Keratinocyte (primary cell): ENCODE measurements around the gene TP53INP2. TPM values are rescaled to one million over a fixed set of nuclear protein-coding genes. Genes with fewer than 3 reads are reported as not detected.

Source experiments
- DNase-seq: peaks from one replicate; pipeline ENCODE4 v3.0.0-alpha.2; 2011; ENCODE audit warnings: low read depth, missing footprints, low spot score
- FAIRE-seq: peaks from 2 replicates; lab custom pipeline; 2011; peaks lifted over from hg19 to GRCh38; lab: Jason Lieb, UNC
- H2AFZ ChIP-seq: 2 replicates; pipeline ENCODE4 v1.6.0; 2012; ENCODE audit warnings: low read length, control low read depth, inconsistent platforms; ENCODE audit not compliant: control insufficient read depth
- H3K27ac ChIP-seq: 2 replicates; pipeline ENCODE4 v1.5.1; 2011; ENCODE audit warnings: low read length; ENCODE audit not compliant: control insufficient read depth, insufficient read depth
- H3K27me3 ChIP-seq: 3 replicates; pipeline ENCODE4 v1.6.0; 2011; ENCODE audit warnings: low read length; ENCODE audit not compliant: control insufficient read depth, insufficient read depth; ENCODE audit errors: extremely low read depth
- H3K36me3 ChIP-seq, 2 experiments: 2 replicates in 1 of 2; 3 replicates in 1 of 2; pipeline ENCODE4 v1.5.1; 2011; ENCODE audit warnings: low read length in 2 of 2, mild to moderate bottlenecking in 1 of 2; ENCODE audit not compliant: control insufficient read depth in 2 of 2, insufficient read depth in 2 of 2; ENCODE audit errors: extremely low read depth in 1 of 2
- H3K4me1 ChIP-seq: 3 replicates; pipeline ENCODE4 v1.5.1; 2011; ENCODE audit warnings: low read length; ENCODE audit not compliant: control insufficient read depth, insufficient read depth; ENCODE audit errors: extremely low read depth
- H3K4me2 ChIP-seq: 3 replicates; pipeline ENCODE4 v1.6.0; 2011; ENCODE audit warnings: low read depth, low read length; ENCODE audit not compliant: control insufficient read depth, insufficient read depth; ENCODE audit errors: extremely low read depth
- H3K4me3 ChIP-seq, 3 experiments: fragments of 200-600 bp in 1 of 3; sonication (generic) in 1 of 3; 2 replicates in 2 of 3; 3 replicates in 1 of 3; pipeline ENCODE4 v1.5.1; 2011 to 2016; ENCODE audit warnings: low read length in 3 of 3, mild to moderate bottlenecking in 3 of 3, control low read depth in 2 of 3, inconsistent platforms in 1 of 3, low read depth in 1 of 3, mixed read lengths in 1 of 3, mixed run types in 1 of 3, moderate library complexity in 1 of 3; ENCODE audit not compliant: control insufficient read depth in 2 of 3, insufficient read depth in 2 of 3; ENCODE audit errors: extremely low read depth in 1 of 3
- H3K79me2 ChIP-seq: 2 replicates; pipeline ENCODE4 v1.6.0; 2012; ENCODE audit warnings: low read length; ENCODE audit not compliant: control insufficient read depth, insufficient read depth
- H3K9ac ChIP-seq: 3 replicates; pipeline ENCODE4 v1.6.0; 2011; ENCODE audit warnings: low read length; ENCODE audit not compliant: control insufficient read depth, insufficient read depth; ENCODE audit errors: extremely low read depth
- H3K9me1 ChIP-seq: 3 replicates; pipeline ENCODE4 v1.6.0; 2011; ENCODE audit warnings: low read length; ENCODE audit not compliant: control insufficient read depth, insufficient read depth; ENCODE audit errors: extremely low read depth
- H3K9me3 ChIP-seq: 2 replicates; pipeline ENCODE4 v1.5.1; 2012; ENCODE audit warnings: low read depth, low read length; ENCODE audit not compliant: control insufficient read depth
- H4K20me1 ChIP-seq: 3 replicates; pipeline ENCODE4 v1.6.0; 2011; ENCODE audit warnings: low read length; ENCODE audit not compliant: control insufficient read depth, insufficient read depth; ENCODE audit errors: extremely low read depth
- EZH2 ChIP-seq: IDR thresholded peaks from one replicate; pipeline ENCODE4 v1.6.1; 2012; ENCODE audit warnings: inconsistent platforms, mild to moderate bottlenecking, low read length, moderate library complexity
- dilution Hi-C: fragments of 300-500 bp; cut with MboI; formaldehyde crosslinking; loops from one replicate; pipeline ENCODE4 v1.7.0; 2020; ENCODE audit warnings: low sequenced_read_pairs; ENCODE audit not compliant: extremely low pct_ligation_motif_present
- polyA plus RNA-seq, 5 experiments: library from polyadenylated mRNA; depleted of rRNA in 3 of 5; stranded (reverse) in 3 of 5; stranded (forward) in 1 of 5; unstranded in 1 of 5; fragments of >200 nt; gene quantifications; 1 replicate in 1 of 5; 2 replicates in 3 of 5; 3 replicates in 1 of 5; pipeline versions ENCODE4 v1.2.1 to v1.2.3, GENCODE V29; 2011 to 2012; ENCODE audit warnings: missing spikeins in 2 of 5, low read depth in 1 of 5, low replicate concordance in 1 of 5
- TF ChIP-seq, protein P1 (sequence below), 3 experiments: IDR thresholded peaks in 1 of 3; conservative IDR thresholded peaks in 1 of 3; optimal IDR thresholded peaks in 1 of 3; 2 replicates in 2 of 3; 3 replicates in 1 of 3; pipeline versions ENCODE3 to v1.5.1; 2011; ENCODE audit warnings: low read length in 3 of 3, mild to moderate bottlenecking in 3 of 3, moderate library complexity in 2 of 3, control low read depth in 1 of 3, inconsistent platforms in 1 of 3; ENCODE audit not compliant: insufficient read depth in 2 of 3; ENCODE audit errors: extremely low read depth in 1 of 3

The TP53INP2 gene
- polyA plus RNA-seq, 1 donor (not counting 4 experiments of a cell fraction or from before 2014, with no cell fraction given): 1.0 TPM

DNA sequence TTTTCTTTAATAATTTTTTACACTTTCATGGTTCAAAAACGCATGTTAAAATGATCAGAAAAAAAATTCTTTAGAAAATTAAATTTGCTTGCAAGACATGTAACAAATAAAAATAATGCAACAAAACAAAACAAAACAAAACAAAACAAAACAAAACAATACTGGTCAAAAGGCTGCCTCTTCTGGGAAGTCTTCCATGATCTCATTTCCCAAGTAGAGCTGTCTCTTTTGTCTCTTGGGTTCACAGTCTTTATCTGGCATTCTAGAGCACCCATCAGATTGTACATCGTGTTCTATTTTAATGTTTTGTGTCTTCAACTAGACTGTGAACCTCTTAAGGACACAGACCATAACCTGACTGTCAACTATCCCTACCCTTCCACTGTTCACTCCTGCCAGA is 25.3 kb downstream of the TP53INP2 start:
- Histone ChIP-seq H3K9me1 (no peaks in the 10 kb centered on the region), H3K4me2 (no peak overlapping the region), H4K20me1 (no peaks in the 10 kb centered on the region), H3K9me3 (no peaks in the 10 kb centered on the region), H3K4me3 (no peak overlapping the region), H3K4me1 (no peaks in the 10 kb centered on the region), H3K36me3 (peaks cover 12 to 21% of the 10 kb centered on the region in 2 experiments), H3K79me2 (no peaks in the 10 kb centered on the region), H3K9ac (no peak overlapping the region), H3K27ac (no peak overlapping the region), H2AFZ (no peak overlapping the region), H3K27me3 (no peaks in the 10 kb centered on the region)
- no peak for FAIRE-seq
- dilution Hi-C loops: no loop called here
- DNase-seq: no peak
- TF ChIP-seq EZH2: no peak
- TF ChIP-seq, protein P1, sequence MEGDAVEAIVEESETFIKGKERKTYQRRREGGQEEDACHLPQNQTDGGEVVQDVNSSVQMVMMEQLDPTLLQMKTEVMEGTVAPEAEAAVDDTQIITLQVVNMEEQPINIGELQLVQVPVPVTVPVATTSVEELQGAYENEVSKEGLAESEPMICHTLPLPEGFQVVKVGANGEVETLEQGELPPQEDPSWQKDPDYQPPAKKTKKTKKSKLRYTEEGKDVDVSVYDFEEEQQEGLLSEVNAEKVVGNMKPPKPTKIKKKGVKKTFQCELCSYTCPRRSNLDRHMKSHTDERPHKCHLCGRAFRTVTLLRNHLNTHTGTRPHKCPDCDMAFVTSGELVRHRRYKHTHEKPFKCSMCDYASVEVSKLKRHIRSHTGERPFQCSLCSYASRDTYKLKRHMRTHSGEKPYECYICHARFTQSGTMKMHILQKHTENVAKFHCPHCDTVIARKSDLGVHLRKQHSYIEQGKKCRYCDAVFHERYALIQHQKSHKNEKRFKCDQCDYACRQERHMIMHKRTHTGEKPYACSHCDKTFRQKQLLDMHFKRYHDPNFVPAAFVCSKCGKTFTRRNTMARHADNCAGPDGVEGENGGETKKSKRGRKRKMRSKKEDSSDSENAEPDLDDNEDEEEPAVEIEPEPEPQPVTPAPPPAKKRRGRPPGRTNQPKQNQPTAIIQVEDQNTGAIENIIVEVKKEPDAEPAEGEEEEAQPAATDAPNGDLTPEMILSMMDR (optimal IDR thresholded peaks at IDR 0.05 in 1 of 3, IDR thresholded peaks at IDR 0.05 in 1 of 3, conservative IDR thresholded peaks at IDR 0.05 in 1 of 3; ENCODE audit: extremely low read depth in 1 of 3, insufficient read depth in 2 of 3, low read length in 3 of 3): no peak

GRCh38 chr20:34732523-34732922 is 28.4 kb downstream of the TP53INP2 start:
- Histone ChIP-seq H4K20me1 (no peaks in the 10 kb centered on the region), H3K79me2 (no peaks in the 10 kb centered on the region), H2AFZ (no peak overlapping the region), H3K27me3 (no peaks in the 10 kb centered on the region), H3K9me3 (no peaks in the 10 kb centered on the region), H3K4me2 (no peak overlapping the region), H3K4me3 (no peak overlapping the region), H3K36me3 (peaks cover 12 to 14% of the 10 kb centered on the region in 2 experiments), H3K4me1 (no peaks in the 10 kb centered on the region), H3K9ac (no peak overlapping the region), H3K9me1 (no peaks in the 10 kb centered on the region), H3K27ac (no peak overlapping the region)
- FAIRE-seq (no peak), DNase-seq (no peak)
- dilution Hi-C loops: no loop called here
- no peak for TF ChIP-seq EZH2
- TF ChIP-seq, protein P1 (optimal IDR thresholded peaks at IDR 0.05 in 1 of 3, IDR thresholded peaks at IDR 0.05 in 1 of 3, conservative IDR thresholded peaks at IDR 0.05 in 1 of 3; ENCODE audit: extremely low read depth in 1 of 3, insufficient read depth in 2 of 3, low read length in 3 of 3): no peak
